Tibial nerve (tissue), 3 donors: ENCODE results near the gene PNPLA2.
A peak's percentile ranks its signal among the peaks of the same experiment; 100 is the strongest.

Experiments
- CTCF ChIP-seq, 5 experiments: fragments of 200-600 bp in 3 of 5; fragments of 450-650 bp in 2 of 5; sonication (generic) in 3 of 5; IDR thresholded peaks; one replicate each; pipeline ENCODE4 v1.5.1; 2016 to 2019; ENCODE audit warnings: antibody characterized with exemption in 5 of 5, mild to moderate bottlenecking in 3 of 5, moderate library complexity in 2 of 5
- POLR2A ChIP-seq, 2 donors: fragments of 450-650 bp; IDR thresholded peaks; one replicate each; pipeline ENCODE4 v1.6.1; 2017; ENCODE audit warnings: antibody characterized with exemption in 2 of 2, mild to moderate bottlenecking in 2 of 2, moderate library complexity in 2 of 2

DNA sequence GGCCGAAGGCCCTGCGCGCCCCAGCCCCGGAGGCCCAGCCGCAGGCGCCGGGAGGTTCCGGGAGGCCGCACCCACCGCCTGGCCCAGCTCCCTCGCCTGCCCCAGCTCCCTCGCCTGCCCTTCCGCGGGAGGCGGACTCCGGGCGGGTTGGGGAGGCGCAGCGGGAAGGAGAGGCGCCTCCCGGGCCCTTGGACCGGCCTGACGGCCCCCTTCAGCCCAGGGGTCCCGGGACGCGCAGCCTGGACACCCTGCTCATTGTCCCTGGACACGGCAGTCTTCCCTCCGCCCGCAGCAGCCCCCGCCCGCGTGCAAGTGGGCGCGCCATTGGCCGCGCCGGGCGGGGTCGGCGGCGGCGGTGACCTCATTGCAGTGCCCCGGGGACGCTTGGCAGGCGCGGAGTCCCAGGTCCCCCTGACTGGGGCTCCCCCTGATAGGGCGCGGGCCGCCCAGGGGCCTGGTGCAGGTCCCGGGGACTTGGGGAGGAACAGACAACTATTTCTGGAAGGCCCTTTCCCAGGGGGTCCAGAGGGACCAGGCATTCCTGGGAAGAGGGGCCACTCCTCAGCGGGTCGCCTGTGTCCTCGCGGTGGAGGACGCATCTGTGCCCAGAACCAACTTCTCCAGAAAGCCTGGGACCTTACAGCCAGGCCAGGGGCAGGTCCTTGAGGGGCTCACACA lies 14.5 kb downstream of the PNPLA2 start:
- TF ChIP-seq CTCF (IDR thresholded peaks at IDR 0.05) (peak in 1 of 5 experiments; percentile 4), POLR2A (IDR thresholded peaks at IDR 0.05) (peak in 1 of 2 donors; percentile 28)
